GM12874 (cell line): ENCODE results near the gene FAR2.

Experiments used
- CTCF ChIP-seq: IDR thresholded peaks from 2 replicates; pipeline ENCODE4 v1.5.1; 2011; ENCODE audit warnings: low read depth, mild to moderate bottlenecking, control low read depth, low read length, moderate library complexity; ENCODE audit not compliant: insufficient read depth

Gene FAR2

GRCh38 chr12:29171421-29172258 is 22.6 kb downstream of the FAR2 start:
- TF ChIP-seq CTCF = no peak

GRCh38 chr12:29176941-29177340 is 27.9 kb downstream of the FAR2 start:
- no peak for TF ChIP-seq CTCF

GRCh38 chr12:29187756-29188155 is 38.7 kb downstream of the FAR2 start:
- no peak for TF ChIP-seq CTCF

- no peak for TF ChIP-seq CTCF
These were observed 42.3 kb downstream of the FAR2 start for GRCh38 chr12:29191267-29191850.

- TF ChIP-seq CTCF = no peak
These were observed 49.8 kb downstream of the FAR2 start for GRCh38 chr12:29198901-29199300.

GRCh38 chr12:29200586-29200985 is 51.5 kb downstream of the FAR2 start:
- TF ChIP-seq CTCF = no peak

- no peak for TF ChIP-seq CTCF
These were observed 52.2 kb downstream of the FAR2 start for GRCh38 chr12:29201296-29201695.
